ENCODE data around the gene CCDC190. TPM values are rescaled to one million over a fixed set of nuclear protein-coding genes. Genes with fewer than 3 reads are reported as not detected.
"Not testable (repeated sequence)": the region's sequence is repeated elsewhere in the genome, so short reads cannot be mapped to it uniquely, and the experiment has no call there.

CCDC190 gene
- polyA plus RNA-seq, 1 of the 3 experiments (the other 2 are of a cell fraction), result 0.21 TPM

- Histone ChIP-seq H3K4me3 (ENCODE audit: low read depth in 2 of 2, low read length in 1 of 2) (no peak overlapping the region), H3K9me3 (peaks cover 5% of the 10 kb centered on the region; the same call in 1 of the 2 replicates), H3K9me2 (no peaks in the 10 kb centered on the region), H3K36me3 (replicated peaks in 1 of 2; ENCODE audit: control insufficient read depth in 1 of 2, insufficient read depth in 2 of 2, low read length in 1 of 2) (no peaks in the 10 kb centered on the region), H3K4me1 (ENCODE audit: control insufficient read depth in 1 of 2, insufficient read depth in 2 of 2, low read depth in 1 of 2, low read length in 1 of 2) (peaks cover 0 to 20% of the 10 kb centered on the region in 2 experiments), H4K20me1 (ENCODE audit: insufficient read depth) (no peaks in the 10 kb centered on the region), H3K79me2 (ENCODE audit: insufficient read depth) (no peaks in the 10 kb centered on the region), H3K4me2 (peak overlapping the region; percentile 33; the same call in 1 of the 2 replicates), H2AFZ (ENCODE audit: low read depth) (peak overlapping the region; percentile 68; the same call in 1 of the 2 replicates), H3K27ac (ENCODE audit: low read depth in 2 of 2, low read length in 1 of 2) (peak overlapping the region in 1 of 2 experiments; percentile 94; a peak in 2 of 4 replicates), H3K9ac (peak overlapping the region; percentile 71), H3K27me3 (ENCODE audit: insufficient read depth) (no peaks in the 10 kb centered on the region), H3F3A (replicated peaks; ENCODE audit: insufficient read depth) (peaks cover 17% of the 10 kb centered on the region)
- CTCF ChIA-PET, result interaction anchor here (0.8 to 2.6 kb wide), 4 partner anchors 13 to 442 kb away, joined by 3 to 9 read pairs (median 6); partner anchors contain the start of gene CCDC190
- DNase-seq, result no peak
- TF ChIP-seq CTCF (IDR thresholded peaks at IDR 0.05) (peak; percentile 45), TAF1 (IDR thresholded peaks at IDR 0.05; ENCODE audit: borderline replicate concordance, low read depth, low read length) (no peak), FOSL2 (IDR thresholded peaks at IDR 0.05; ENCODE audit: borderline replicate concordance, low read depth) (peak; percentile 22; the same call in 1 of the 2 replicates)
- POLR2A ChIA-PET, result no interaction called here
- 79% methylated on average over 8 of the region's 8 CpGs for WGBS (ENCODE audit: low lambda C conversion rate)
Observed at GRCh38 chr1:162873671-162874666, 13.0 kb upstream of the CCDC190 start.

- WGBS (ENCODE audit: low lambda C conversion rate), result 80% methylated on average over 3 of the region's 3 CpGs
- TF ChIP-seq YY1 (IDR thresholded peaks at IDR 0.05; ENCODE audit: low read depth) (no peak), IRF3 (IDR thresholded peaks at IDR 0.05; ENCODE audit: low read depth, low read length) (no peak), EP300 (IDR thresholded peaks at IDR 0.05; ENCODE audit: borderline replicate concordance in 1 of 2, low read depth in 1 of 2, low read length in 1 of 2) (no peak)
- Histone ChIP-seq H3F3A (replicated peaks; ENCODE audit: insufficient read depth) (peaks cover 17% of the 10 kb centered on the region), H3K9me2 (no peaks in the 10 kb centered on the region), H3K9ac (peak overlapping the region; percentile 71), H3K36me3 (replicated peaks in 1 of 2; ENCODE audit: control insufficient read depth in 1 of 2, insufficient read depth in 2 of 2, low read length in 1 of 2) (no peaks in the 10 kb centered on the region), H4K20me1 (ENCODE audit: insufficient read depth) (no peaks in the 10 kb centered on the region), H3K4me3 (ENCODE audit: low read depth in 2 of 2, low read length in 1 of 2) (no peak overlapping the region), H3K27ac (ENCODE audit: low read depth in 2 of 2, low read length in 1 of 2) (peak overlapping the region in 1 of 2 experiments; percentile 94; a peak in 2 of 4 replicates), H2AFZ (ENCODE audit: low read depth) (no peak overlapping the region), H3K4me2 (no peak overlapping the region), H3K4me1 (ENCODE audit: control insufficient read depth in 1 of 2, insufficient read depth in 2 of 2, low read depth in 1 of 2, low read length in 1 of 2) (peaks cover 0 to 15% of the 10 kb centered on the region in 2 experiments; a peak in 2 of 4 replicates), H3K27me3 (ENCODE audit: insufficient read depth) (no peaks in the 10 kb centered on the region), H3K9me3 (peaks cover 5% of the 10 kb centered on the region; the same call in 1 of the 2 replicates), H3K79me2 (ENCODE audit: insufficient read depth) (no peaks in the 10 kb centered on the region)
- ChIA-PET CTCF (interaction anchor here (1.5 to 2.6 kb wide), 4 partner anchors 19 to 443 kb away, joined by 4 to 12 read pairs (median 8); no protein-coding TSS in a partner anchor), POLR2A (no interaction called here)
- no peak for DNase-seq
Observed at GRCh38 chr1:162872981-162873380, 12.0 kb upstream of the CCDC190 start.

- H3K27ac ChIP-seq (ENCODE audit: low read depth in 2 of 2, low read length in 1 of 2); H3K4me3 ChIP-seq (ENCODE audit: low read depth in 2 of 2, low read length in 1 of 2); H2AFZ ChIP-seq (ENCODE audit: low read depth); POLR2A ChIA-PET; DNase-seq; H4K20me1 ChIP-seq (ENCODE audit: insufficient read depth); H3K4me2 ChIP-seq; H3K9me3 ChIP-seq; H3K36me3 ChIP-seq (replicated peaks in 1 of 2; ENCODE audit: control insufficient read depth in 1 of 2, insufficient read depth in 2 of 2, low read length in 1 of 2); H3K27me3 ChIP-seq (ENCODE audit: insufficient read depth); H3K9ac ChIP-seq; H3K9me2 ChIP-seq; H3K79me2 ChIP-seq (ENCODE audit: insufficient read depth): not testable (repeated sequence)
- CTCF ChIA-PET, result interaction anchor here (0.8 to 1.6 kb wide), 2 partner anchors 295 to 444 kb away, joined by 3 to 12 read pairs; no protein-coding TSS in a partner anchor
- Histone ChIP-seq H3K4me1 (ENCODE audit: control insufficient read depth in 1 of 2, insufficient read depth in 2 of 2, low read depth in 1 of 2, low read length in 1 of 2) (peaks cover 0 to 15% of the 10 kb centered on the region in 2 experiments; a peak in 1 of 4 replicates), H3F3A (replicated peaks; ENCODE audit: insufficient read depth) (peaks cover 17% of the 10 kb centered on the region)
- WGBS (ENCODE audit: low lambda C conversion rate), result 6% methylated on average over 1 of the region's 1 CpG
Observed at GRCh38 chr1:162871417-162871816, 10.4 kb upstream of the CCDC190 start.

Data from SK-N-SH (cell line).